HepG2 (cell line): ENCODE measurements around the gene SSPN. TPM values are rescaled to one million over a fixed set of nuclear protein-coding genes. Genes with fewer than 3 reads are reported as not detected.
A peak's percentile ranks its signal among the peaks of the same experiment; 100 is the strongest.

Source experiments
- CHCHD3 ChIP-seq: sonication (generic); formaldehyde crosslinking; IDR thresholded peaks from 2 replicates; pipeline ENCODE4 v1.8.0; 2022; ENCODE audit warnings: mild to moderate bottlenecking, missing genetic modification reagents, moderate library complexity
- HNF4A ChIP-seq: sonication (generic); formaldehyde crosslinking; IDR thresholded peaks from 2 replicates; pipeline ENCODE4 v1.4.0; 2020; ENCODE audit warnings: missing genetic modification reagents
- MAFF ChIP-seq: IDR thresholded peaks from 2 replicates; pipeline ENCODE4 v1.6.1; 2011; ENCODE audit warnings: low read depth, low read length, improper control_type of control experiment
- MEF2D ChIP-seq: sonication (generic); formaldehyde crosslinking; IDR thresholded peaks from 2 replicates; pipeline ENCODE4 v1.5.1; 2020; ENCODE audit warnings: mild to moderate bottlenecking, missing genetic modification reagents
- ZNF10 ChIP-seq: sonication (generic); formaldehyde crosslinking; IDR thresholded peaks from 2 replicates; pipeline ENCODE4 v1.4.0; 2020; ENCODE audit warnings: mild to moderate bottlenecking, low read depth, missing genetic modification reagents, borderline replicate concordance
- ZNF317 ChIP-seq: sonication (generic); formaldehyde crosslinking; IDR thresholded peaks from 2 replicates; pipeline ENCODE4 v1.5.0; 2020; ENCODE audit warnings: mild to moderate bottlenecking, missing genetic modification reagents
- ZNF431 ChIP-seq: sonication (generic); formaldehyde crosslinking; IDR thresholded peaks from 2 replicates; pipeline ENCODE4 v1.9.0; 2022; ENCODE audit warnings: missing genetic modification reagents, low read depth, mild to moderate bottlenecking, borderline replicate concordance
- polyA plus RNA-seq, 8 experiments: library from polyadenylated mRNA; depleted of rRNA in 3 of 8; stranded (reverse) in 7 of 8; unstranded in 1 of 8; fragments of >200 nt; fragmentation: Illumina TruSeq in 4 of 8; extraction: Trizol in 4 of 8; gene quantifications; 2 replicates each; pipeline versions ENCODE4 v1.2.1 to v1.2.3, GENCODE V29; 2011 to 2016; ENCODE audit warnings: low read depth in 4 of 8, missing spikeins in 1 of 8, mixed read lengths in 1 of 8; ENCODE audit not compliant: insufficient read depth in 1 of 8
- total RNA-seq, 5 experiments: library from RNA; depleted of rRNA; stranded (reverse); fragments of >200 nt; fragmentation: Illumina TruSeq; extraction: Trizol; gene quantifications; 2 replicates each; pipeline ENCODE4 v1.2.3, GENCODE V29; 2016; ENCODE audit warnings: low read depth in 1 of 5
- TF ChIP-seq, protein P1 (sequence below): IDR thresholded peaks from 2 replicates; pipeline ENCODE4 v1.4.0; 2020; ENCODE audit warnings: mild to moderate bottlenecking, missing genetic modification reagents
- TF ChIP-seq, protein P2 (sequence below): sonication (generic); formaldehyde crosslinking; IDR thresholded peaks from 2 replicates; pipeline ENCODE4 v1.5.1; 2020; ENCODE audit warnings: missing genetic modification reagents, mild to moderate bottlenecking, borderline replicate concordance
- TF ChIP-seq, protein P3 (sequence below): sonication (generic); formaldehyde crosslinking; IDR thresholded peaks from 2 replicates; pipeline ENCODE4 v1.4.0; 2020; ENCODE audit warnings: low read depth, mild to moderate bottlenecking, missing genetic modification reagents
- TF ChIP-seq, protein P4 (sequence below): sonication (generic); formaldehyde crosslinking; IDR thresholded peaks from 2 replicates; pipeline ENCODE4 v1.9.0; 2021; ENCODE audit warnings: missing genetic modification reagents, mild to moderate bottlenecking, borderline replicate concordance
- TF ChIP-seq, protein P5 (sequence below): IDR thresholded peaks from 2 replicates; pipeline ENCODE4 v1.6.1; 2012; ENCODE audit warnings: low read depth, low read length, improper control_type of control experiment
- TF ChIP-seq, protein P6 (sequence below): IDR thresholded peaks from 2 replicates; pipeline ENCODE4 v1.6.1; 2016; ENCODE audit warnings: missing biosample characterization, missing genetic modification reagents, low read depth

SSPN gene
- total and polyA plus RNA-seq, 2 of the 13 experiments (the other 11 are each of a cell fraction or from before 2014, with no cell fraction given), result not detected

DNA sequence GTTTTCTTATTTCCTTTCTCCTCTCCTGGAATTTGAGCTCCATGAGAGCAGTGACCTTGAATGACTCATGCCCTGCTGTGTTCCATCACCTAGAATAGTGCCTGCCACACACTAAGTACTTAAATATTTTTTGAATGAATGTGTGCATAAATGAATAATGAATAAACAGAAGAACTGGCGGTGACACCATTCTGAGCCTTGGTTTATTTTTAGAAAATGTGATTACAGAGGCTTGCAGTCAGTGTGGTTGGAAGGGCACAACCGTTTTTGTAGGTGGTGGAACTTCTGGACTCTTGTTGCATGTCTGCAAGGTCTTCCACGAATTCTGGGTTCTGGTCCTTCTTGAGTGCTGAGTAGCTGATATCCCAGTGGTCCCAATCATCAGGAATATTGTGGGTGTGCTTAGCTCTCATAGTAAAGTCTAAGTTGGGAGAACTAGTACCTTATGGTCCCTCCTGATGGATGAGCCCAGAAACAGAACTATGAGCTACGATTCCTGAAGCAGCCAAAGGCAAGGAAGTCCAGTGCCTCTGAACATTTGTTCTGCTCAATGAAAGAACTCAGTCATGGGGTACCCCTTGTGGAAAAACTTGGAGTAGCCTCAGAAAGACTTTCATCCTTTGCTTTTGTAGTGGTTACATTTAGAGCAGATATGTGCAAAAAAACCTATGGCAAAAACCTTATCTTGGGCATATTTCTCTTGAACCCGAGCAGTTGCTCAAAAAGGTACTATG lies 41.8 kb upstream of the SSPN start (continued):
- TF ChIP-seq, protein P1, sequence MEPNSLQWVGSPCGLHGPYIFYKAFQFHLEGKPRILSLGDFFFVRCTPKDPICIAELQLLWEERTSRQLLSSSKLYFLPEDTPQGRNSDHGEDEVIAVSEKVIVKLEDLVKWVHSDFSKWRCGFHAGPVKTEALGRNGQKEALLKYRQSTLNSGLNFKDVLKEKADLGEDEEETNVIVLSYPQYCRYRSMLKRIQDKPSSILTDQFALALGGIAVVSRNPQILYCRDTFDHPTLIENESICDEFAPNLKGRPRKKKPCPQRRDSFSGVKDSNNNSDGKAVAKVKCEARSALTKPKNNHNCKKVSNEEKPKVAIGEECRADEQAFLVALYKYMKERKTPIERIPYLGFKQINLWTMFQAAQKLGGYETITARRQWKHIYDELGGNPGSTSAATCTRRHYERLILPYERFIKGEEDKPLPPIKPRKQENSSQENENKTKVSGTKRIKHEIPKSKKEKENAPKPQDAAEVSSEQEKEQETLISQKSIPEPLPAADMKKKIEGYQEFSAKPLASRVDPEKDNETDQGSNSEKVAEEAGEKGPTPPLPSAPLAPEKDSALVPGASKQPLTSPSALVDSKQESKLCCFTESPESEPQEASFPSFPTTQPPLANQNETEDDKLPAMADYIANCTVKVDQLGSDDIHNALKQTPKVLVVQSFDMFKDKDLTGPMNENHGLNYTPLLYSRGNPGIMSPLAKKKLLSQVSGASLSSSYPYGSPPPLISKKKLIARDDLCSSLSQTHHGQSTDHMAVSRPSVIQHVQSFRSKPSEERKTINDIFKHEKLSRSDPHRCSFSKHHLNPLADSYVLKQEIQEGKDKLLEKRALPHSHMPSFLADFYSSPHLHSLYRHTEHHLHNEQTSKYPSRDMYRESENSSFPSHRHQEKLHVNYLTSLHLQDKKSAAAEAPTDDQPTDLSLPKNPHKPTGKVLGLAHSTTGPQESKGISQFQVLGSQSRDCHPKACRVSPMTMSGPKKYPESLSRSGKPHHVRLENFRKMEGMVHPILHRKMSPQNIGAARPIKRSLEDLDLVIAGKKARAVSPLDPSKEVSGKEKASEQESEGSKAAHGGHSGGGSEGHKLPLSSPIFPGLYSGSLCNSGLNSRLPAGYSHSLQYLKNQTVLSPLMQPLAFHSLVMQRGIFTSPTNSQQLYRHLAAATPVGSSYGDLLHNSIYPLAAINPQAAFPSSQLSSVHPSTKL (CRISPR knock-in tag), result peak; percentile 63
- no peak for TF ChIP-seq ZNF431 (CRISPR knock-in tag)
- TF ChIP-seq ZNF10 (CRISPR knock-in tag), result no peak
- TF ChIP-seq, protein P2, sequence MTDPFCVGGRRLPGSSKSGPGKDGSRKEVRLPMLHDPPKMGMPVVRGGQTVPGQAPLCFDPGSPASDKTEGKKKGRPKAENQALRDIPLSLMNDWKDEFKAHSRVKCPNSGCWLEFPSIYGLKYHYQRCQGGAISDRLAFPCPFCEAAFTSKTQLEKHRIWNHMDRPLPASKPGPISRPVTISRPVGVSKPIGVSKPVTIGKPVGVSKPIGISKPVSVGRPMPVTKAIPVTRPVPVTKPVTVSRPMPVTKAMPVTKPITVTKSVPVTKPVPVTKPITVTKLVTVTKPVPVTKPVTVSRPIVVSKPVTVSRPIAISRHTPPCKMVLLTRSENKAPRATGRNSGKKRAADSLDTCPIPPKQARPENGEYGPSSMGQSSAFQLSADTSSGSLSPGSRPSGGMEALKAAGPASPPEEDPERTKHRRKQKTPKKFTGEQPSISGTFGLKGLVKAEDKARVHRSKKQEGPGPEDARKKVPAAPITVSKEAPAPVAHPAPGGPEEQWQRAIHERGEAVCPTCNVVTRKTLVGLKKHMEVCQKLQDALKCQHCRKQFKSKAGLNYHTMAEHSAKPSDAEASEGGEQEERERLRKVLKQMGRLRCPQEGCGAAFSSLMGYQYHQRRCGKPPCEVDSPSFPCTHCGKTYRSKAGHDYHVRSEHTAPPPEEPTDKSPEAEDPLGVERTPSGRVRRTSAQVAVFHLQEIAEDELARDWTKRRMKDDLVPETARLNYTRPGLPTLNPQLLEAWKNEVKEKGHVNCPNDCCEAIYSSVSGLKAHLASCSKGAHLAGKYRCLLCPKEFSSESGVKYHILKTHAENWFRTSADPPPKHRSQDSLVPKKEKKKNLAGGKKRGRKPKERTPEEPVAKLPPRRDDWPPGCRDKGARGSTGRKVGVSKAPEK (CRISPR knock-in tag), result no peak
- TF ChIP-seq ZNF317 (CRISPR knock-in tag), result no peak
- TF ChIP-seq, protein P3, sequence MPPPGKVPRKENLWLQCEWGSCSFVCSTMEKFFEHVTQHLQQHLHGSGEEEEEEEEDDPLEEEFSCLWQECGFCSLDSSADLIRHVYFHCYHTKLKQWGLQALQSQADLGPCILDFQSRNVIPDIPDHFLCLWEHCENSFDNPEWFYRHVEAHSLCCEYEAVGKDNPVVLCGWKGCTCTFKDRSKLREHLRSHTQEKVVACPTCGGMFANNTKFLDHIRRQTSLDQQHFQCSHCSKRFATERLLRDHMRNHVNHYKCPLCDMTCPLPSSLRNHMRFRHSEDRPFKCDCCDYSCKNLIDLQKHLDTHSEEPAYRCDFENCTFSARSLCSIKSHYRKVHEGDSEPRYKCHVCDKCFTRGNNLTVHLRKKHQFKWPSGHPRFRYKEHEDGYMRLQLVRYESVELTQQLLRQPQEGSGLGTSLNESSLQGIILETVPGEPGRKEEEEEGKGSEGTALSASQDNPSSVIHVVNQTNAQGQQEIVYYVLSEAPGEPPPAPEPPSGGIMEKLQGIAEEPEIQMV (CRISPR knock-in tag), result no peak
- TF ChIP-seq, protein P4, sequence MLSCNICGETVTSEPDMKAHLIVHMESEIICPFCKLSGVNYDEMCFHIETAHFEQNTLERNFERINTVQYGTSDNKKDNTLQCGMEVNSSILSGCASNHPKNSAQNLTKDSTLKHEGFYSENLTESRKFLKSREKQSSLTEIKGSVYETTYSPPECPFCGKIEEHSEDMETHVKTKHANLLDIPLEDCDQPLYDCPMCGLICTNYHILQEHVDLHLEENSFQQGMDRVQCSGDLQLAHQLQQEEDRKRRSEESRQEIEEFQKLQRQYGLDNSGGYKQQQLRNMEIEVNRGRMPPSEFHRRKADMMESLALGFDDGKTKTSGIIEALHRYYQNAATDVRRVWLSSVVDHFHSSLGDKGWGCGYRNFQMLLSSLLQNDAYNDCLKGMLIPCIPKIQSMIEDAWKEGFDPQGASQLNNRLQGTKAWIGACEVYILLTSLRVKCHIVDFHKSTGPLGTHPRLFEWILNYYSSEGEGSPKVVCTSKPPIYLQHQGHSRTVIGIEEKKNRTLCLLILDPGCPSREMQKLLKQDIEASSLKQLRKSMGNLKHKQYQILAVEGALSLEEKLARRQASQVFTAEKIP, result no peak
- no peak for TF ChIP-seq HNF4A (CRISPR knock-in tag)
- TF ChIP-seq MAFF, result no peak
- no peak for TF ChIP-seq CHCHD3
- peak; percentile 89 for TF ChIP-seq MEF2D (CRISPR knock-in tag)
- TF ChIP-seq, protein P5, sequence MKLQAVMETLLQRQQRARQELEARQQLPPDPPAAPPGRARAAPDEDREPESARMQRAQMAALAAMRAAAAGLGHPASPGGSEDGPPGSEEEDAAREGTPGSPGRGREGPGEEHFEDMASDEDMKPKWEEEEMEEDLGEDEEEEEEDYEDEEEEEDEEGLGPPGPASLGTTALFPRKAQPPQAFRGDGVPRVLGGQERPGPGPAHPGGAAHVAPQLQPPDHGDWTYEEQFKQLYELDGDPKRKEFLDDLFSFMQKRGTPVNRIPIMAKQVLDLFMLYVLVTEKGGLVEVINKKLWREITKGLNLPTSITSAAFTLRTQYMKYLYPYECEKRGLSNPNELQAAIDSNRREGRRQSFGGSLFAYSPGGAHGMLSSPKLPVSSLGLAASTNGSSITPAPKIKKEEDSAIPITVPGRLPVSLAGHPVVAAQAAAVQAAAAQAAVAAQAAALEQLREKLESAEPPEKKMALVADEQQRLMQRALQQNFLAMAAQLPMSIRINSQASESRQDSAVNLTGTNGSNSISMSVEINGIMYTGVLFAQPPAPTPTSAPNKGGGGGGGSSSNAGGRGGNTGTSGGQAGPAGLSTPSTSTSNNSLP, result peak; percentile 66; the same call in 1 of the 2 replicates
- TF ChIP-seq, protein P6, sequence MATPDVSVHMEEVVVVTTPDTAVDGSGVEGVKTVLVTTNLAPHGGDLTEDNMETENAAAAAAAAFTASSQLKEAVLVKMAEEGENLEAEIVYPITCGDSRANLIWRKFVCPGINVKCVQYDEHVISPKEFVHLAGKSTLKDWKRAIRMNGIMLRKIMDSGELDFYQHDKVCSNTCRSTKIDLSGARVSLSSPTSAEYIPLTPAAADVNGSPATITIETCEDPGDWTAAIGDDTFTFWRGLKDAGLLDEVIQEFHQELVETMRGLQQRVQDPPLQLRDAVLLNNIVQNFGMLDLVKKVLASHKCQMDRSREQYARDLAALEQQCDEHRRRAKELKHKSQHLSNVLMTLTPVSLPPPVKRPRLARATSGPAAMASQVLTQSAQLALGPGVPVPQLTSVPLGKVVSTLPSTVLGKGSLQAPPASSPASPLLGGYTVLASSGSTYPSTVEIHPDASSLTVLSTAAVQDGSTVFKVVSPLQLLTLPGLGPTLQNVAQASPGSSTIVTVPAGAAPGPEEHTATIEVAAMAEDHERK (CRISPR knock-in tag), result no peak
